HL-60 (cell line): ENCODE measurements around the gene SNX2.

ENCODE experiments used
- DNase-seq, 2 experiments: peaks; one replicate each; pipeline ENCODE4 v3.0.0-alpha.2; 2010 to 2020; ENCODE audit warnings: low read depth in 1 of 2, low spot score in 1 of 2
- H3K27ac ChIP-seq: fragments of 250-450 bp; sonication (Bioruptor Pico); replicated peaks from 2 replicates; pipeline ENCODE4 v1.5.1; 2020; ENCODE audit warnings: mild to moderate bottlenecking, moderate library complexity
- H3K27me3 ChIP-seq: fragments of 250-450 bp; sonication (Bioruptor Pico); 2 replicates; pipeline ENCODE4 v1.5.1; 2021; ENCODE audit warnings: mild to moderate bottlenecking, moderate library complexity; ENCODE audit not compliant: insufficient read depth, poor library complexity, severe bottlenecking
- H3K4me3 ChIP-seq: replicated peaks from 2 replicates; pipeline ENCODE4 v1.5.1; 2011; ENCODE audit warnings: mild to moderate bottlenecking, control low read depth, low read length; ENCODE audit not compliant: insufficient read depth
- GABPA ChIP-seq: IDR thresholded peaks from 2 replicates; pipeline ENCODE4 v1.6.1; 2012; ENCODE audit warnings: low read depth
- POLR2AphosphoS5 ChIP-seq: IDR thresholded peaks from 2 replicates; pipeline ENCODE4 v1.6.1; 2012; ENCODE audit warnings: low read depth
- SPI1 ChIP-seq: IDR thresholded peaks from 2 replicates; pipeline ENCODE4 v1.6.1; 2012; ENCODE audit warnings: low read depth, mild to moderate bottlenecking, borderline replicate concordance
- TF ChIP-seq, protein P1 (sequence below): IDR thresholded peaks from one replicate; pipeline ENCODE4 v1.5.1; 2011; ENCODE audit warnings: low read length, control low read depth, inconsistent platforms; ENCODE audit not compliant: insufficient read depth
- TF ChIP-seq, protein P2 (sequence below): IDR thresholded peaks from 2 replicates; pipeline ENCODE4 v1.6.1; 2012; ENCODE audit warnings: low read depth; ENCODE audit not compliant: insufficient replicate concordance

SNX2 gene

DNA sequence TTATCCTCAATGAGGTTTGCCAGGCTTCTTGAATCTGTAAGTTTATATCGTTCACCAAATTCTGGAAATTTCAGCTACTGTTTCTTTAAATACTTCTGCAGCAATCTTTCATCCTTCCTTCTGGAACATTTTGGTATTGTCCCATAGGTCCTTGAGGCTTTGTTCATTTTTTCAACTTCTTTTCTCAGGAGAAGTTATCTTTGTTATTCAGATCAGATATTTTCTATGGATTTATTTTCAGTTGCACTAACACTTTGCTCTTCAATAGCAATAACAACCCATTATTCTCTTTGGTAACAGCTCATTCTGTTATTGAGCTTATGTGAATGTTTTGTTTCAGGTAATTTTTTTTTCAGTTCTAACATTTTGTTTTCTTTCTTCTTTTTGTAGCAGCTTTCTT lies 13.5 kb downstream of the SNX2 start:
- DNase-seq: no peak
- Histone ChIP-seq H3K27ac (no peak overlapping the region), H3K4me3 (no peak overlapping the region), H3K27me3 (no peaks in the 10 kb centered on the region)
- TF ChIP-seq POLR2AphosphoS5 (no peak), GABPA (no peak), SPI1 (no peak)
- TF ChIP-seq, protein P1, sequence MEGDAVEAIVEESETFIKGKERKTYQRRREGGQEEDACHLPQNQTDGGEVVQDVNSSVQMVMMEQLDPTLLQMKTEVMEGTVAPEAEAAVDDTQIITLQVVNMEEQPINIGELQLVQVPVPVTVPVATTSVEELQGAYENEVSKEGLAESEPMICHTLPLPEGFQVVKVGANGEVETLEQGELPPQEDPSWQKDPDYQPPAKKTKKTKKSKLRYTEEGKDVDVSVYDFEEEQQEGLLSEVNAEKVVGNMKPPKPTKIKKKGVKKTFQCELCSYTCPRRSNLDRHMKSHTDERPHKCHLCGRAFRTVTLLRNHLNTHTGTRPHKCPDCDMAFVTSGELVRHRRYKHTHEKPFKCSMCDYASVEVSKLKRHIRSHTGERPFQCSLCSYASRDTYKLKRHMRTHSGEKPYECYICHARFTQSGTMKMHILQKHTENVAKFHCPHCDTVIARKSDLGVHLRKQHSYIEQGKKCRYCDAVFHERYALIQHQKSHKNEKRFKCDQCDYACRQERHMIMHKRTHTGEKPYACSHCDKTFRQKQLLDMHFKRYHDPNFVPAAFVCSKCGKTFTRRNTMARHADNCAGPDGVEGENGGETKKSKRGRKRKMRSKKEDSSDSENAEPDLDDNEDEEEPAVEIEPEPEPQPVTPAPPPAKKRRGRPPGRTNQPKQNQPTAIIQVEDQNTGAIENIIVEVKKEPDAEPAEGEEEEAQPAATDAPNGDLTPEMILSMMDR: no peak
- TF ChIP-seq, protein P2, sequence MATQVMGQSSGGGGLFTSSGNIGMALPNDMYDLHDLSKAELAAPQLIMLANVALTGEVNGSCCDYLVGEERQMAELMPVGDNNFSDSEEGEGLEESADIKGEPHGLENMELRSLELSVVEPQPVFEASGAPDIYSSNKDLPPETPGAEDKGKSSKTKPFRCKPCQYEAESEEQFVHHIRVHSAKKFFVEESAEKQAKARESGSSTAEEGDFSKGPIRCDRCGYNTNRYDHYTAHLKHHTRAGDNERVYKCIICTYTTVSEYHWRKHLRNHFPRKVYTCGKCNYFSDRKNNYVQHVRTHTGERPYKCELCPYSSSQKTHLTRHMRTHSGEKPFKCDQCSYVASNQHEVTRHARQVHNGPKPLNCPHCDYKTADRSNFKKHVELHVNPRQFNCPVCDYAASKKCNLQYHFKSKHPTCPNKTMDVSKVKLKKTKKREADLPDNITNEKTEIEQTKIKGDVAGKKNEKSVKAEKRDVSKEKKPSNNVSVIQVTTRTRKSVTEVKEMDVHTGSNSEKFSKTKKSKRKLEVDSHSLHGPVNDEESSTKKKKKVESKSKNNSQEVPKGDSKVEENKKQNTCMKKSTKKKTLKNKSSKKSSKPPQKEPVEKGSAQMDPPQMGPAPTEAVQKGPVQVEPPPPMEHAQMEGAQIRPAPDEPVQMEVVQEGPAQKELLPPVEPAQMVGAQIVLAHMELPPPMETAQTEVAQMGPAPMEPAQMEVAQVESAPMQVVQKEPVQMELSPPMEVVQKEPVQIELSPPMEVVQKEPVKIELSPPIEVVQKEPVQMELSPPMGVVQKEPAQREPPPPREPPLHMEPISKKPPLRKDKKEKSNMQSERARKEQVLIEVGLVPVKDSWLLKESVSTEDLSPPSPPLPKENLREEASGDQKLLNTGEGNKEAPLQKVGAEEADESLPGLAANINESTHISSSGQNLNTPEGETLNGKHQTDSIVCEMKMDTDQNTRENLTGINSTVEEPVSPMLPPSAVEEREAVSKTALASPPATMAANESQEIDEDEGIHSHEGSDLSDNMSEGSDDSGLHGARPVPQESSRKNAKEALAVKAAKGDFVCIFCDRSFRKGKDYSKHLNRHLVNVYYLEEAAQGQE: no peak

DNA sequence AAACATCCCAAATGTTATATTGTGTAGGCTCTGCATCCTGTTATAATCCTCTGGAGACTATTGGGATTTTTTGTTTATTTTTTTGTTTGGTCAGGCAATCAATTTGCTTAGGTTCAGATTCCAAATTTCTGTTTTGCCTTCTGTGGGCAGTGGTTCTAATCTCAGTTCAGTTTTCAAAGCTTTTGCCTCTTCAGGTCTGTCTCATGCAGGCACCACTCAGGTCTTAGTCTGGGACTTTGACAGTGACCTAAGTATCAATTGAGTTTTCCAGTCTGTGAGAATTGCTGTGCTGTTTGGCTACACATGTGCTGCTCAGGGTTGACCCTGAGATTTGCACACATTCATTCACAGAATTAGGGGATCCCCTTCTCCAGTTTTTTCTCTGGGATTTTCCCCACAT lies 14.1 kb downstream of the SNX2 start:
- no peaks in the 10 kb centered on the region for H3K27me3 ChIP-seq
- DNase-seq: no peak
- TF ChIP-seq POLR2AphosphoS5 (no peak), SPI1 (no peak), GABPA (no peak)
- TF ChIP-seq, protein P2: no peak
- TF ChIP-seq, protein P1: no peak
- no peak overlapping the region for H3K4me3 ChIP-seq
- no peak overlapping the region for H3K27ac ChIP-seq

DNA sequence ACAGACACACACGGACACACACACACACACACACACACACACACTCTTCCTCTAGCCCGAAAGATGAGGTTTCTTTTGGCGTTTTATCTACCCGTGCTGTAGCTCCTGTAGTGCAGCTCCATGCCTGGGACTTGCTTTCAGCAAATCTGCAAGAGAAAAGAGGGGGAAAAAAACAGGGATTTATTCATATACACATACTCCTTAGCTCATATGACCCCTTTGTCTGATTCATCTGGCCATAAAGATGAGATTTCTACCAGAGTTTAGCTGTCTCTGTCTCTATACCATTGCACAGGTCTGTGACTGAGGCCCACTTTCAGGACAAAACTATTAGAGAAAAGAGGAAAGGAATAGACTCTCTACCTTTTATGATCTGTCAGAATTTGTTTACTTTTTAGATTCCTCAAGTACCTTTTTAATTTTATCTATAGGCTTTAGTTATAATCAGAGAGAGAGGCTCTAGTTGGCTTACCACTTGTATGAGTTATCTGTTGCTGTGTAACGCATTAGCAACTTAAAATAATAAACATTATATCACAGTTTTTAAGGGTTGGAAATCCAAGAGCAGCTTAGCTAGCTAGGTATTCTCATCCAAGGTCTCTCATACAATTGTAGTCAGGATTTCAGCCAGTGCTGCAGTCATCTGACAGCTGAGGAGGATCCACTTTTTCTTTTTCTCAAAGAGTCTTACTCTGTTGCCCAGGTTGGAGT lies 14.7 kb downstream of the SNX2 start:
- H3K27me3 ChIP-seq: no peaks in the 10 kb centered on the region
- no peak overlapping the region for H3K27ac ChIP-seq
- DNase-seq: no peak
- H3K4me3 ChIP-seq: no peak overlapping the region
- TF ChIP-seq, protein P2: no peak
- no peak for TF ChIP-seq SPI1
